Loucy (cell line): ENCODE results near the gene KAT14.
"Not testable (repeated sequence)": the region's sequence is repeated elsewhere in the genome, so short reads cannot be mapped to it uniquely, and the experiment has no call there.

Source experiments
- H2AFZ ChIP-seq: fragments of 200-600 bp; sonication (generic); 2 replicates; pipeline ENCODE4 v1.6.0; 2016; ENCODE audit warnings: antibody characterized with exemption, mild to moderate bottlenecking, low read length, moderate library complexity
- H3F3A ChIP-seq: fragments of 200-600 bp; 2 replicates; pipeline ENCODE4 v1.6.0; 2016; ENCODE audit warnings: antibody characterized with exemption, low read depth, mild to moderate bottlenecking
- H3K27me3 ChIP-seq: fragments of 200-600 bp; sonication (generic); 2 replicates; pipeline ENCODE4 v1.6.1; 2014; ENCODE audit warnings: low read length, mild to moderate bottlenecking; ENCODE audit not compliant: insufficient read depth, poor library complexity, severe bottlenecking
- H3K36me3 ChIP-seq: fragments of 200-600 bp; sonication (generic); 2 replicates; pipeline ENCODE4 v1.6.1; 2016; ENCODE audit warnings: low read length; ENCODE audit not compliant: insufficient read depth
- H3K4me1 ChIP-seq: fragments of 200-600 bp; sonication (generic); 2 replicates; pipeline ENCODE4 v1.5.1; 2014; ENCODE audit warnings: low read length, mild to moderate bottlenecking; ENCODE audit not compliant: insufficient read depth, poor library complexity, severe bottlenecking
- H3K4me2 ChIP-seq: fragments of 200-600 bp; sonication (generic); 2 replicates; pipeline ENCODE4 v1.6.0; 2014; ENCODE audit warnings: antibody characterized with exemption, low read length, low read depth, mild to moderate bottlenecking; ENCODE audit not compliant: poor library complexity, severe bottlenecking
- H3K4me3 ChIP-seq: fragments of 200-600 bp; sonication (generic); 2 replicates; pipeline ENCODE4 v1.5.1; 2014; ENCODE audit warnings: low read length, mild to moderate bottlenecking, mixed read lengths; ENCODE audit not compliant: poor library complexity, severe bottlenecking
- H3K79me2 ChIP-seq: fragments of 200-600 bp; sonication (generic); 2 replicates; pipeline ENCODE4 v1.6.1; 2014; ENCODE audit warnings: low read length; ENCODE audit not compliant: insufficient read depth
- H3K9ac ChIP-seq: fragments of 200-600 bp; sonication (generic); 2 replicates; pipeline ENCODE4 v1.6.0; 2014; ENCODE audit warnings: mild to moderate bottlenecking, low read depth, low read length, moderate library complexity; ENCODE audit not compliant: poor library complexity, severe bottlenecking
- H3K9me2 ChIP-seq: fragments of 200-600 bp; sonication (generic); replicated peaks from 2 replicates; pipeline ENCODE4 v1.6.1; 2016; ENCODE audit warnings: low read depth, low read length, mixed read lengths
- H3K9me3 ChIP-seq: fragments of 200-600 bp; sonication (generic); 2 replicates; pipeline ENCODE4 v1.6.1; 2014; ENCODE audit warnings: mild to moderate bottlenecking, antibody characterized with exemption, low read length, low read depth; ENCODE audit not compliant: insufficient read depth
- H4K20me1 ChIP-seq: fragments of 200-600 bp; sonication (generic); 2 replicates; pipeline ENCODE4 v1.6.0; 2014; ENCODE audit warnings: antibody characterized with exemption, low read length, mild to moderate bottlenecking; ENCODE audit not compliant: insufficient read depth, poor library complexity, severe bottlenecking
- EZH2phosphoT487 ChIP-seq: fragments of 200-600 bp; IDR thresholded peaks from 2 replicates; pipeline ENCODE4 v1.6.1; 2018; ENCODE audit warnings: antibody characterized with exemption, mild to moderate bottlenecking, moderate library complexity, borderline replicate concordance
- TF ChIP-seq, protein P1 (sequence below): fragments of 200-600 bp; sonication (generic); conservative IDR thresholded peaks from 2 replicates; pipeline ENCODE4 v1.5.1; 2014; ENCODE audit warnings: mild to moderate bottlenecking, antibody characterized with exemption, low read length

KAT14 gene

DNA sequence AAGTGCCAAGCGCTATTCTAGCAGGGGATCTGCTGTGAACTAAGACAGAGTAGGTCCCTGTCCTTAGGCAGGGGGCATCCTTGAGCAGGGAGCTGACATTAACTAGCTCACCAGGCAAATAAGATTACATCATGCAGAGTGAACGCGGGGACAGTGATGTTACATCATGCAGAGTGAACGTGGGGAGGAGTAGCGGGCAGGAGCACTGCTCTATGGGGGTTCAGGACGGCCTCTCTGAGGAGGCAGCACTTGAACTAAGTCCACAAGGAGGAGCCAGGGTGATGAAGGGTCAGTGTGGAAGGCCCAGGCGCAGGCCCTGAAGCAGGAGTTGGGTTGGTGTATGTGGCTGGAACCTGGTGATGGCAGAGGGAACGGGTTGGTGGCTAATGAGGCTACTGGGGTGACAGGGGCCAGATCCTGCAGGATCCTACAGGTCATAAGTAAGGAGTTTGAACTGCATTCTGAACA is 38.7 kb downstream of the KAT14 start:
- Histone ChIP-seq H3K4me2 (no peak overlapping the region), H3K27me3 (no peaks in the 10 kb centered on the region), H3K9ac (no peak overlapping the region), H3F3A (no peaks in the 10 kb centered on the region), H3K4me1 (no peaks in the 10 kb centered on the region), H3K36me3 (no peaks in the 10 kb centered on the region), H4K20me1 (no peaks in the 10 kb centered on the region), H3K9me3 (no peaks in the 10 kb centered on the region), H3K9me2 (no peaks in the 10 kb centered on the region), H2AFZ (no peak overlapping the region), H3K4me3 (no peak overlapping the region), H3K79me2 (no peaks in the 10 kb centered on the region)
- TF ChIP-seq, protein P1, sequence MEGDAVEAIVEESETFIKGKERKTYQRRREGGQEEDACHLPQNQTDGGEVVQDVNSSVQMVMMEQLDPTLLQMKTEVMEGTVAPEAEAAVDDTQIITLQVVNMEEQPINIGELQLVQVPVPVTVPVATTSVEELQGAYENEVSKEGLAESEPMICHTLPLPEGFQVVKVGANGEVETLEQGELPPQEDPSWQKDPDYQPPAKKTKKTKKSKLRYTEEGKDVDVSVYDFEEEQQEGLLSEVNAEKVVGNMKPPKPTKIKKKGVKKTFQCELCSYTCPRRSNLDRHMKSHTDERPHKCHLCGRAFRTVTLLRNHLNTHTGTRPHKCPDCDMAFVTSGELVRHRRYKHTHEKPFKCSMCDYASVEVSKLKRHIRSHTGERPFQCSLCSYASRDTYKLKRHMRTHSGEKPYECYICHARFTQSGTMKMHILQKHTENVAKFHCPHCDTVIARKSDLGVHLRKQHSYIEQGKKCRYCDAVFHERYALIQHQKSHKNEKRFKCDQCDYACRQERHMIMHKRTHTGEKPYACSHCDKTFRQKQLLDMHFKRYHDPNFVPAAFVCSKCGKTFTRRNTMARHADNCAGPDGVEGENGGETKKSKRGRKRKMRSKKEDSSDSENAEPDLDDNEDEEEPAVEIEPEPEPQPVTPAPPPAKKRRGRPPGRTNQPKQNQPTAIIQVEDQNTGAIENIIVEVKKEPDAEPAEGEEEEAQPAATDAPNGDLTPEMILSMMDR: no peak
- TF ChIP-seq EZH2phosphoT487: no peak

DNA sequence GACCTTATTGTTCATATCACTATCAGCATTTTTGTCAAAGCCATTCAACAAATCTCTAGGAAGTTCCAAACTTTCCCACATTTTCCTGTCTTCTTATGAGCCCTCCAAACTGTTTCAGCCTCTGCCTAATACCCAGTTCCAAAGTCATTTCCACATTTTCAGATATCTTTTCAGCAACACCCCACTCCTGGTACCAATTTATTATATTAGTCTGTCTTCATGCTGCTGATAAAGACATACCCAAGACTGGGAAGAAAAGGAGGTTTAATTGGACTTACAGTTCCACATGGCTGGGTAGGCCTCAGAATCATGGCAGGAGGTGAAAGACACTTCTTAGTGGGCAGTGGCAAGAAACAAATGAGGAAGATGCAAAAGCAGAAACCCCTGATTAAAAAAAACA is 42.7 kb downstream of the KAT14 start:
- not testable (repeated sequence) for H3K9me3 ChIP-seq, H3F3A ChIP-seq, H4K20me1 ChIP-seq, H3K9me2 ChIP-seq, H3K4me2 ChIP-seq, H3K27me3 ChIP-seq, H2AFZ ChIP-seq, H3K79me2 ChIP-seq, H3K4me3 ChIP-seq, H3K4me1 ChIP-seq, H3K36me3 ChIP-seq, H3K9ac ChIP-seq

DNA sequence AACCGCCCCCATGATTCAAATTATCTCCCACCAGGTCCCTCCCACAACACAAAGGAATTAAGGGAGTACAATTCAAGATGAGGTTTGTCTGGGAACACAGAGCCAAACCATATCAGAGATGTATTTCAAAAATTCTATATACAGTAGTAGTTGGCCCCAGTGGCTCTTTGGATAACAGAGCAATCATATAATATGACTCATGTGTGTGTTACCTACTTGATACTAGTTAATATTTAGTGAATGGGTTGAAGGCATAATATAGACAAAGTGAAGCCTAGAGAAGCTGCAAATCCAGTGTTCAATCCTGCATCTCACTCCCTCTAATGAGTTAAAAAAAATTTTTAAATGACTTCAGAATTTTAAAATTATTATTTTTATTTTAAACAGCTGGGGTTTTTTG is 43.2 kb downstream of the KAT14 start:
- Histone ChIP-seq H4K20me1 (no peaks in the 10 kb centered on the region), H3K4me1 (no peaks in the 10 kb centered on the region), H3K4me2 (no peak overlapping the region), H3K27me3 (no peaks in the 10 kb centered on the region), H2AFZ (no peak overlapping the region), H3K79me2 (no peaks in the 10 kb centered on the region), H3K9me3 (no peaks in the 10 kb centered on the region), H3K36me3 (peaks cover 4% of the 10 kb centered on the region; the same call in 1 of the 2 replicates), H3F3A (no peaks in the 10 kb centered on the region), H3K9ac (no peak overlapping the region), H3K9me2 (no peaks in the 10 kb centered on the region), H3K4me3 (no peak overlapping the region)
- TF ChIP-seq EZH2phosphoT487: no peak
- TF ChIP-seq, protein P1: no peak

DNA sequence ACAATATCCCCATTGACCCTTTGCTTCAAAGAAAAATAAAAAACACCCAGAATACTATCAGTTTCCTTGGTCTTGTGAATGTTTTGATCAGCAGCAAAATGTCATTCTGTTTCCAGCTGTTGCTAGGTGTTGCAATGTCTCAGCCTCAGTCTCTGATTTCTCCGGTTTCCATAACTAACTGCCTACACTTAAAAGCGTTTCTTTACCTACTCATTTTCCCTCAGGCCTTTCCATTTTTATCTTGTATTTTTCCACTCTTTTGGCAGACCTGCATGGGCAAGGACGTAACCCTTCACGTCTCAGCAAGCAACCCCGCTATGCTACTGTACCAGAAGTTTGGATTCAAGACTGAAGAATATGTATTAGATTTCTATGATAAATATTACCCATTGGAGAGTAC is 49.4 kb downstream of the KAT14 start:
- Histone ChIP-seq H3K4me2 (no peak overlapping the region), H3K9me3 (no peaks in the 10 kb centered on the region), H2AFZ (no peak overlapping the region), H3K9ac (no peak overlapping the region), H3K4me1 (peaks cover 11% of the 10 kb centered on the region), H3F3A (no peaks in the 10 kb centered on the region), H3K79me2 (no peaks in the 10 kb centered on the region), H3K27me3 (no peaks in the 10 kb centered on the region), H3K36me3 (peaks cover 4% of the 10 kb centered on the region; the same call in 1 of the 2 replicates), H3K4me3 (no peak overlapping the region), H4K20me1 (no peaks in the 10 kb centered on the region), H3K9me2 (no peaks in the 10 kb centered on the region)
- TF ChIP-seq EZH2phosphoT487: no peak
- TF ChIP-seq, protein P1: no peak
